Astrocyte (in vitro differentiated cells and primary cell): ENCODE data around the gene AUTS2. TPM values are rescaled to one million over a fixed set of nuclear protein-coding genes. Genes with fewer than 3 reads are reported as not detected.
A peak's percentile ranks its signal among the peaks of the same experiment; 100 is the strongest.

ENCODE experiments used
- DNase-seq: peaks from one replicate; pipeline ENCODE4 v3.0.0-alpha.2; 2010; ENCODE audit warnings: low read depth
- FAIRE-seq: peaks from 2 replicates; lab custom pipeline; 2011; peaks lifted over from hg19 to GRCh38; lab: Jason Lieb, UNC
- H2AFZ ChIP-seq: 2 replicates; pipeline ENCODE4 v1.6.0; 2012; ENCODE audit warnings: low read depth, low read length, inconsistent platforms
- H3K27ac ChIP-seq: 2 replicates; pipeline ENCODE4 v1.5.1; 2011; ENCODE audit warnings: low read depth, low read length, inconsistent platforms
- H3K27me3 ChIP-seq: 2 replicates; pipeline ENCODE4 v1.6.0; 2011; ENCODE audit warnings: low read length, inconsistent platforms; ENCODE audit not compliant: insufficient read depth
- H3K36me3 ChIP-seq: 2 replicates; pipeline ENCODE4 v1.5.1; 2011; ENCODE audit warnings: low read length, inconsistent platforms; ENCODE audit not compliant: insufficient read depth
- H3K4me1 ChIP-seq: 2 replicates; pipeline ENCODE4 v1.5.1; 2011; ENCODE audit warnings: low read length, inconsistent platforms; ENCODE audit not compliant: insufficient read depth
- H3K4me2 ChIP-seq: 2 replicates; pipeline ENCODE4 v1.6.0; 2012; ENCODE audit warnings: low read length, inconsistent platforms
- H3K4me3 ChIP-seq: 2 replicates; pipeline ENCODE4 v1.5.1; 2011; ENCODE audit warnings: low read depth, mild to moderate bottlenecking, low read length, inconsistent platforms; ENCODE audit not compliant: insufficient read depth
- H3K79me2 ChIP-seq: 2 replicates; pipeline ENCODE4 v1.6.0; 2012; ENCODE audit warnings: mild to moderate bottlenecking, low read length, inconsistent platforms; ENCODE audit not compliant: insufficient read depth
- H3K9ac ChIP-seq: 2 replicates; pipeline ENCODE4 v1.6.0; 2012; ENCODE audit warnings: mild to moderate bottlenecking, low read length, inconsistent platforms
- H3K9me3 ChIP-seq: 2 replicates; pipeline ENCODE4 v1.5.1; 2012; ENCODE audit warnings: low read depth, mild to moderate bottlenecking, low read length, inconsistent platforms; ENCODE audit not compliant: insufficient read depth
- H4K20me1 ChIP-seq: 2 replicates; pipeline ENCODE4 v1.6.0; 2012; ENCODE audit warnings: low read length, inconsistent platforms; ENCODE audit not compliant: insufficient read depth
- H3K27ac Mint-ChIP-seq: one replicate; pipeline ENCODE4 v1.8.0; 2021; ENCODE audit warnings: mild to moderate bottlenecking, mixed read lengths; ENCODE audit not compliant: unreplicated experiment
- H3K27me3 Mint-ChIP-seq: one replicate; pipeline ENCODE4 v1.8.0; 2021; ENCODE audit warnings: low read depth, mixed read lengths; ENCODE audit not compliant: unreplicated experiment
- H3K36me3 Mint-ChIP-seq: one replicate; pipeline ENCODE4 v1.8.0; 2021; ENCODE audit warnings: low read depth, mixed read lengths; ENCODE audit not compliant: unreplicated experiment
- H3K4me1 Mint-ChIP-seq: one replicate; pipeline ENCODE4 v1.8.0; 2021; ENCODE audit warnings: low read depth, mixed read lengths; ENCODE audit not compliant: unreplicated experiment
- H3K4me3 Mint-ChIP-seq: one replicate; pipeline ENCODE4 v1.8.0; 2021; ENCODE audit warnings: mild to moderate bottlenecking, moderate library complexity, mixed read lengths; ENCODE audit not compliant: unreplicated experiment
- H3K9me3 Mint-ChIP-seq: one replicate; pipeline ENCODE4 v1.8.0; 2021; ENCODE audit warnings: mild to moderate bottlenecking, mixed read lengths; ENCODE audit not compliant: unreplicated experiment
- EZH2 ChIP-seq: IDR thresholded peaks from 2 replicates; pipeline ENCODE4 v1.6.1; 2012; ENCODE audit warnings: mild to moderate bottlenecking, low read length, inconsistent platforms; ENCODE audit not compliant: insufficient read depth
- total RNA-seq: library from RNA; stranded (reverse); gene quantifications from 2 replicates; pipeline ENCODE4 v1.2.1, GENCODE V29; 2021
- TF ChIP-seq, protein P1 (sequence below): IDR thresholded peaks from 2 replicates; pipeline ENCODE4 v1.5.1; 2011; ENCODE audit warnings: low read depth, mild to moderate bottlenecking, inconsistent platforms, low read length, moderate library complexity; ENCODE audit not compliant: insufficient read depth

Gene AUTS2
- total RNA-seq, 1 donor from 2014 or later, result 73.2 TPM

DNA sequence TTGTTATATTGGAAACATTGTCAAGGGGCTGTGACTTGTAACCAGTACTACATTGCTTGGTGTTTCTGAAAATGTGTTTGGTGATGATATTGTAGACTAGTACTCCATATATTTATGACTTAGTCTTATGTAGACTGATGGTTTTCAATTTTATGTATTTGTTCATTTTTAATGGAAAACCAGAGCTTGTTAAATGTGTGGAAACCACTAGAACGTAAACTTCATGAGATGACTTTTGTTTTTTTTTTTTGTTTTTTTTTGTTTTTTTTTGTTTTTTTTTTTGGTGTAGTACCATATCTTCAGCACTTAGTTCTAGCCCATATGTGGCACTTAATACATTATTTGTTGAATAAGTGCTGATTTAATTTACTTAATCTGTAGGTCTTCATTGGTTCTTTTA lies 518.6 kb downstream of the AUTS2 start:
- H3K4me2 ChIP-seq, result no peak overlapping the region
- no peaks in the 10 kb centered on the region for H3K36me3 ChIP-seq
- H3K9ac ChIP-seq, result no peak overlapping the region
- Mint-ChIP-seq H3K27ac (no peak overlapping the region), H3K4me1 (peaks cover 15% of the 10 kb centered on the region), H3K4me3 (no peak overlapping the region), H3K36me3 (peaks cover 22% of the 10 kb centered on the region), H3K27me3 (no peaks in the 10 kb centered on the region), H3K9me3 (peaks cover 10% of the 10 kb centered on the region)
- TF ChIP-seq EZH2, result no peak
- TF ChIP-seq, protein P1, sequence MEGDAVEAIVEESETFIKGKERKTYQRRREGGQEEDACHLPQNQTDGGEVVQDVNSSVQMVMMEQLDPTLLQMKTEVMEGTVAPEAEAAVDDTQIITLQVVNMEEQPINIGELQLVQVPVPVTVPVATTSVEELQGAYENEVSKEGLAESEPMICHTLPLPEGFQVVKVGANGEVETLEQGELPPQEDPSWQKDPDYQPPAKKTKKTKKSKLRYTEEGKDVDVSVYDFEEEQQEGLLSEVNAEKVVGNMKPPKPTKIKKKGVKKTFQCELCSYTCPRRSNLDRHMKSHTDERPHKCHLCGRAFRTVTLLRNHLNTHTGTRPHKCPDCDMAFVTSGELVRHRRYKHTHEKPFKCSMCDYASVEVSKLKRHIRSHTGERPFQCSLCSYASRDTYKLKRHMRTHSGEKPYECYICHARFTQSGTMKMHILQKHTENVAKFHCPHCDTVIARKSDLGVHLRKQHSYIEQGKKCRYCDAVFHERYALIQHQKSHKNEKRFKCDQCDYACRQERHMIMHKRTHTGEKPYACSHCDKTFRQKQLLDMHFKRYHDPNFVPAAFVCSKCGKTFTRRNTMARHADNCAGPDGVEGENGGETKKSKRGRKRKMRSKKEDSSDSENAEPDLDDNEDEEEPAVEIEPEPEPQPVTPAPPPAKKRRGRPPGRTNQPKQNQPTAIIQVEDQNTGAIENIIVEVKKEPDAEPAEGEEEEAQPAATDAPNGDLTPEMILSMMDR, result no peak
- no peaks in the 10 kb centered on the region for H3K27me3 ChIP-seq
- H3K4me1 ChIP-seq, result no peaks in the 10 kb centered on the region
- no peaks in the 10 kb centered on the region for H3K79me2 ChIP-seq
- H3K4me3 ChIP-seq, result no peak overlapping the region
- H3K9me3 ChIP-seq, result no peaks in the 10 kb centered on the region
- peaks cover 3% of the 10 kb centered on the region for H4K20me1 ChIP-seq
- no peak overlapping the region for H2AFZ ChIP-seq
- DNase-seq (no peak), FAIRE-seq (no peak)
- H3K27ac ChIP-seq, result no peak overlapping the region

DNA sequence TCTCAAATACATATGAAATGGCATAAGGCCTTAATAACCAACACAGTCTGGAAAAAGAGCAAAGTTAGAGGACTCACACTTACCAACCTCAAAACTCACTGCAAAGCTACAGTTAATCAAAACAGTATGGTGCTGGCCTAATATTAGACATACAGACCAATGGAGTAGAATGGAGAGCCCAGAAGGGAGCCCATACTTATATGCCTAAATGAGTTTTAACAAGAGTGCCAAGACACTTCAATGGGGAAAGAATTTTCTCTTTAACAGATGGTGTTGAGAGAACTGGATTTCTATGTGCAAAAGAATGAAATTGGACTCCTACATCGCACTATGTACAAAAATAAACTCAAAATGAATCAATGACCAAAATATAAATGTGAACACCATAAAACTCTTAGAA lies 522.6 kb downstream of the AUTS2 start:
- Mint-ChIP-seq H3K9me3 (peaks cover 21% of the 10 kb centered on the region), H3K36me3 (peaks cover 29% of the 10 kb centered on the region), H3K4me1 (peaks cover 14% of the 10 kb centered on the region), H3K4me3 (no peak overlapping the region), H3K27ac (no peak overlapping the region), H3K27me3 (no peaks in the 10 kb centered on the region)
- no peak for TF ChIP-seq EZH2
- TF ChIP-seq, protein P1, result no peak
- Histone ChIP-seq H3K4me1 (no peaks in the 10 kb centered on the region), H3K79me2 (no peaks in the 10 kb centered on the region), H4K20me1 (no peaks in the 10 kb centered on the region), H3K9ac (no peak overlapping the region), H3K27me3 (no peaks in the 10 kb centered on the region), H3K4me2 (no peak overlapping the region), H2AFZ (no peak overlapping the region), H3K4me3 (no peak overlapping the region), H3K27ac (no peak overlapping the region), H3K9me3 (no peaks in the 10 kb centered on the region), H3K36me3 (no peaks in the 10 kb centered on the region)
- DNase-seq (no peak), FAIRE-seq (no peak)

DNA sequence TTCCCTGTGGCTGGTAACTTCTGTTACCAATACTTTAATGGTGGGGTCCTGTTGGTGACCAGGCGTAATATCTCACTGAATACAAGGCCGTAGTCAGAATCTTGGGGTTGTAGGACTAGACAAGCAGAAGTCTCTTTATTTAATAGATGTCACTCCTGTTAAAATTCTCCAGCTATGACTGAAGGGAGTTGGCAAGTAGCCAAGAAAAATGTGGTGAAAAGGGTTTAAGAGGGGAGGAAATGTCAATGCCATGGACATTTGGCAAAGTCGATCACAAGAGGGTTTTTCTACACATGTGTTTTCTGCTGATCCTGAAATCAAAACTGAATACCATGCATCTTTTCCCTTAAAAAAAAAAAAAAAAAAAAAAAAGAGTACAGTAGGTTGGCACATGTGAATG lies 533.5 kb downstream of the AUTS2 start:
- Histone ChIP-seq H3K27ac (no peak overlapping the region), H3K9me3 (no peaks in the 10 kb centered on the region), H3K4me3 (no peak overlapping the region), H3K9ac (no peak overlapping the region), H2AFZ (no peak overlapping the region), H4K20me1 (no peaks in the 10 kb centered on the region), H3K4me1 (no peaks in the 10 kb centered on the region), H3K79me2 (no peaks in the 10 kb centered on the region), H3K27me3 (no peaks in the 10 kb centered on the region), H3K36me3 (no peaks in the 10 kb centered on the region), H3K4me2 (peak overlapping the region; percentile 16)
- peaks cover 2% of the 10 kb centered on the region for H3K36me3 Mint-ChIP-seq
- FAIRE-seq (no peak), DNase-seq (peak; percentile 5)
- H3K4me1 Mint-ChIP-seq, result peaks cover 23% of the 10 kb centered on the region
- no peaks in the 10 kb centered on the region for H3K9me3 Mint-ChIP-seq
- no peak overlapping the region for H3K27ac Mint-ChIP-seq
- no peaks in the 10 kb centered on the region for H3K27me3 Mint-ChIP-seq
- TF ChIP-seq EZH2, result no peak
- TF ChIP-seq, protein P1, result no peak
- no peak overlapping the region for H3K4me3 Mint-ChIP-seq
